Fibroblast of lung (primary cell): ENCODE measurements around the gene FAM53C. TPM values are rescaled to one million over a fixed set of nuclear protein-coding genes. Genes with fewer than 3 reads are reported as not detected.

Experiments used
- DNase-seq, 2 donors: peaks; one replicate each; pipeline versions ENCODE4 v3.0.0 to v3.0.0-alpha.2; 2010; ENCODE audit warnings: low read depth in 2 of 2
- H2AFZ ChIP-seq: 2 replicates; pipeline ENCODE4 v1.5.1; 2012; ENCODE audit warnings: low read length, control low read depth, inconsistent platforms
- H3K27ac ChIP-seq: 2 replicates; pipeline ENCODE4 v1.5.1; 2011; ENCODE audit warnings: low read length, control low read depth; ENCODE audit not compliant: insufficient read depth
- H3K27me3 ChIP-seq: 2 replicates; pipeline ENCODE4 v1.5.1; 2011; ENCODE audit warnings: mild to moderate bottlenecking, low read length; ENCODE audit not compliant: control insufficient read depth, insufficient read depth
- H3K36me3 ChIP-seq: 2 replicates; pipeline ENCODE4 v1.5.1; 2011; ENCODE audit warnings: low read length; ENCODE audit not compliant: control insufficient read depth, insufficient read depth
- H3K4me1 ChIP-seq: 2 replicates; pipeline ENCODE4 v1.5.1; 2011; ENCODE audit warnings: low read length; ENCODE audit not compliant: control insufficient read depth, insufficient read depth; ENCODE audit errors: extremely low read depth
- H3K4me2 ChIP-seq: 2 replicates; pipeline ENCODE4 v1.5.1; 2011; ENCODE audit warnings: low read length, control low read depth; ENCODE audit not compliant: insufficient read depth; ENCODE audit errors: extremely low read depth
- H3K4me3 ChIP-seq, 4 experiments: fragments of 200-600 bp in 1 of 4; sonication (generic) in 1 of 4; replicated peaks in 1 of 4; 2 replicates each; pipeline ENCODE4 v1.5.1; 2011 to 2016; ENCODE audit warnings: low read length in 4 of 4, low read depth in 3 of 4, mild to moderate bottlenecking in 3 of 4, control low read depth in 2 of 4, inconsistent platforms in 1 of 4, mixed read lengths in 1 of 4; ENCODE audit not compliant: insufficient read depth in 1 of 4; ENCODE audit errors: control extremely low read depth in 1 of 4
- H3K79me2 ChIP-seq: 2 replicates; pipeline ENCODE4 v1.5.1; 2012; ENCODE audit warnings: mild to moderate bottlenecking, low read length, inconsistent platforms; ENCODE audit not compliant: control insufficient read depth, insufficient read depth
- H3K9ac ChIP-seq: 2 replicates; pipeline ENCODE4 v1.5.1; 2011; ENCODE audit warnings: mild to moderate bottlenecking, low read length, control low read depth; ENCODE audit not compliant: insufficient read depth
- H3K9me3 ChIP-seq: 2 replicates; pipeline ENCODE4 v1.5.1; 2012; ENCODE audit warnings: low read depth, low read length; ENCODE audit not compliant: control insufficient read depth, insufficient read depth
- H4K20me1 ChIP-seq: 2 replicates; pipeline ENCODE4 v1.5.1; 2011; ENCODE audit warnings: low read length; ENCODE audit not compliant: control insufficient read depth, insufficient read depth; ENCODE audit errors: extremely low read depth
- EZH2 ChIP-seq: IDR thresholded peaks from 2 replicates; pipeline ENCODE4 v1.5.1; 2012; ENCODE audit warnings: low read length, control low read depth, mild to moderate bottlenecking; ENCODE audit errors: missing control alignments
- polyA plus RNA-seq, 2 donors: library from polyadenylated mRNA; depleted of rRNA in 1 of 2; stranded (reverse) in 1 of 2; unstranded in 1 of 2; fragments of >200 nt; gene quantifications; 2 replicates each; pipeline ENCODE4 v1.2.1, GENCODE V29; 2011 to 2012; ENCODE audit warnings: missing spikeins in 1 of 2
- total RNA-seq: library from RNA; depleted of rRNA; stranded (reverse); fragments of >200 nt; gene quantifications from 2 replicates; pipeline ENCODE4 v1.2.1, GENCODE V29; 2014
- TF ChIP-seq, protein P1 (sequence below), 2 donors: IDR thresholded peaks in 1 of 2; conservative IDR thresholded peaks in 1 of 2; 1 replicate in 1 of 2; 2 replicates in 1 of 2; pipeline ENCODE4 v1.5.1; 2011 to 2012; ENCODE audit warnings: low read length in 2 of 2, control low read depth in 1 of 2, inconsistent platforms in 1 of 2, low read depth in 1 of 2, mild to moderate bottlenecking in 1 of 2

FAM53C gene
- total and polyA plus RNA-seq, 2 donors (not counting 1 experiment from before 2014, with no cell fraction given) = 30.3 to 44.9 TPM

DNA sequence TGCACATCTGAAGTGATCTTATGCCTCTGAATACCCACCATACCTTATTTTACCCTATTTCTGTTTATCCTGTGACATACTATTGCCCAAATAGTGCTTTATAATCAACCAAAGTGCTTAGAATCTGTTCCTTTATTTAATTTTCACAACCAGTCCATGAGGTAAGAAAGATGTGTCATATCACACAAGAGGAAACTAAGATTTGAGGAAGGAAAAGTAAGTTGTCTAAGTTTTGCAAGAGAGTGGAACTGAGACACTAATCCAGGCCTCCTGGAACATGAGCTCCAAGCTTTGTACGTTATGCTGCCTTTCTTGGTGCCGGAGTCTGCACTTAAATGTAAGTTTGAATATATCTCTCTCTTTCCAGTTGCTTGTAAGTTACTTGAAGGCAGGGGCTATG, 31.6 kb downstream of the FAM53C start:
- Histone ChIP-seq H3K9me3 (no peaks in the 10 kb centered on the region), H3K36me3 (no peaks in the 10 kb centered on the region), H4K20me1 (no peaks in the 10 kb centered on the region), H3K79me2 (peaks cover 39% of the 10 kb centered on the region), H3K4me1 (no peaks in the 10 kb centered on the region), H3K4me2 (no peak overlapping the region), H3K4me3 (no peak overlapping the region), H2AFZ (no peak overlapping the region), H3K27ac (no peak overlapping the region), H3K9ac (no peak overlapping the region), H3K27me3 (no peaks in the 10 kb centered on the region)
- DNase-seq = no peak
- TF ChIP-seq, protein P1, sequence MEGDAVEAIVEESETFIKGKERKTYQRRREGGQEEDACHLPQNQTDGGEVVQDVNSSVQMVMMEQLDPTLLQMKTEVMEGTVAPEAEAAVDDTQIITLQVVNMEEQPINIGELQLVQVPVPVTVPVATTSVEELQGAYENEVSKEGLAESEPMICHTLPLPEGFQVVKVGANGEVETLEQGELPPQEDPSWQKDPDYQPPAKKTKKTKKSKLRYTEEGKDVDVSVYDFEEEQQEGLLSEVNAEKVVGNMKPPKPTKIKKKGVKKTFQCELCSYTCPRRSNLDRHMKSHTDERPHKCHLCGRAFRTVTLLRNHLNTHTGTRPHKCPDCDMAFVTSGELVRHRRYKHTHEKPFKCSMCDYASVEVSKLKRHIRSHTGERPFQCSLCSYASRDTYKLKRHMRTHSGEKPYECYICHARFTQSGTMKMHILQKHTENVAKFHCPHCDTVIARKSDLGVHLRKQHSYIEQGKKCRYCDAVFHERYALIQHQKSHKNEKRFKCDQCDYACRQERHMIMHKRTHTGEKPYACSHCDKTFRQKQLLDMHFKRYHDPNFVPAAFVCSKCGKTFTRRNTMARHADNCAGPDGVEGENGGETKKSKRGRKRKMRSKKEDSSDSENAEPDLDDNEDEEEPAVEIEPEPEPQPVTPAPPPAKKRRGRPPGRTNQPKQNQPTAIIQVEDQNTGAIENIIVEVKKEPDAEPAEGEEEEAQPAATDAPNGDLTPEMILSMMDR (conservative IDR thresholded peaks at IDR 0.05 in 1 of 2, IDR thresholded peaks at IDR 0.05 in 1 of 2; ENCODE audit: low read depth in 1 of 2, low read length in 2 of 2) = no peak
- TF ChIP-seq EZH2 = no peak

DNA sequence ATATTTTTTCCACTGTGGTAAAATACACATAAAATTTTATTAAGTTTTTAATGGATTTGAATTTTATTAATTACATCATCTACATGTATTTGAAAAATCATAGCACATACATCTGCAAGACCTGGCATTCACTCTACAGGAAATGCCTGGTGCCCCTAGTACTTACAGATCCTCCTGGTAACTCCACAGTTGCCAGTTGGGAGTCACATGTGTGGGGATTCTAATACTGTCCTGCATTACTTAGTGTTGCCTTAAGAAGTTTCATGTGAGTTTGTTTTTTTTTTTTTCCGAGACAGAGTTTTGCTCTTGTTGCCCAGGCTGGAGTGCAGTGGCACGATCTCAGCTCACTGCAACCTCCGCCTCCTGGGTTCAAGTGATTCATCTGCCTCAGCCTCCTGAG, 32.5 kb downstream of the FAM53C start:
- no peaks in the 10 kb centered on the region for H3K4me1 ChIP-seq
- no peak overlapping the region for H3K9ac ChIP-seq
- H3K4me3 ChIP-seq = no peak overlapping the region
- no peak overlapping the region for H3K4me2 ChIP-seq
- no peaks in the 10 kb centered on the region for H3K36me3 ChIP-seq
- H3K27ac ChIP-seq = no peak overlapping the region
- peak; percentile 25 to 27 for DNase-seq
- no peak overlapping the region for H2AFZ ChIP-seq
- peaks cover 37% of the 10 kb centered on the region for H3K79me2 ChIP-seq
- H4K20me1 ChIP-seq = no peaks in the 10 kb centered on the region
- H3K27me3 ChIP-seq = no peaks in the 10 kb centered on the region
- H3K9me3 ChIP-seq = no peaks in the 10 kb centered on the region
- TF ChIP-seq, protein P1 (conservative IDR thresholded peaks at IDR 0.05 in 1 of 2, IDR thresholded peaks at IDR 0.05 in 1 of 2; ENCODE audit: low read depth in 1 of 2, low read length in 2 of 2) = no peak

DNA sequence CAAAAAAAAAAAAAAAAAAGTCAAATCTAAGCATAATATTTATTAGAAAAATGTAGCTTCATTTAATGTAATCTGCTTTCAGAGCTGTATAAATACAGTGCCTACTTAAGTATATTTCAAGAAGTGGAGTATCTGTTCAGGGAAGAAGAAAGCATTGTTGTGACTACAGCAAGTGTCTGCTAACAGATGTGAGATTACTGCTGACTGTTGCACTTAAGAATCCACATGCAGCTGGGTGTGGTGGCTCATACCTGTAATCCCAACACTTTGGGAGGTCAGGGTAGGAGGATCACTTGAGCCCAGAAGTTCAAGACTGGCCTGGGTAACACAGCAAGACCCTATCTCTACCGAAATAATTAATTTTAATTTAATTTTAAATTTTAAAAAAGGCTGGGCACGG, 33.4 kb downstream of the FAM53C start:
- Histone ChIP-seq H3K79me2 (peaks cover 33% of the 10 kb centered on the region), H3K4me3 (no peak overlapping the region), H3K36me3 (no peaks in the 10 kb centered on the region), H3K9ac (no peak overlapping the region), H3K27ac (no peak overlapping the region), H3K4me1 (no peaks in the 10 kb centered on the region), H3K4me2 (no peak overlapping the region), H3K9me3 (no peaks in the 10 kb centered on the region), H3K27me3 (no peaks in the 10 kb centered on the region), H2AFZ (no peak overlapping the region), H4K20me1 (no peaks in the 10 kb centered on the region)
- no peak for DNase-seq
- TF ChIP-seq, protein P1 (conservative IDR thresholded peaks at IDR 0.05 in 1 of 2, IDR thresholded peaks at IDR 0.05 in 1 of 2; ENCODE audit: low read depth in 1 of 2, low read length in 2 of 2) = no peak
- TF ChIP-seq EZH2 = no peak
